Right lung (tissue), 5 donors: ENCODE results near the gene TCP11. TPM values are rescaled to one million over a fixed set of nuclear protein-coding genes. Genes with fewer than 3 reads are reported as not detected.

Experiments
- DNase-seq, 2 donors: peaks; one replicate each; pipeline ENCODE4 v3.0.0-alpha.2; 2013
- polyA plus RNA-seq, 5 donors: library from polyadenylated mRNA; unstranded; fragments of 120-200 nt; gene quantifications; one replicate each; pipeline versions ENCODE4 v1.2.1 to v1.2.3, GENCODE V29; 2013; ENCODE audit warnings: inconsistent platforms in 1 of 5, low replicate concordance in 1 of 5; ENCODE audit not compliant: insufficient read length in 5 of 5, insufficient read depth in 1 of 5

The TCP11 gene
- polyA plus RNA-seq, 5 donors = 0.63 to 1.5 (median 0.86) TPM

- no peak for DNase-seq
These were observed 47.4 kb downstream of the TCP11 start for GRCh38 chr6:35093783-35094182.

DNA sequence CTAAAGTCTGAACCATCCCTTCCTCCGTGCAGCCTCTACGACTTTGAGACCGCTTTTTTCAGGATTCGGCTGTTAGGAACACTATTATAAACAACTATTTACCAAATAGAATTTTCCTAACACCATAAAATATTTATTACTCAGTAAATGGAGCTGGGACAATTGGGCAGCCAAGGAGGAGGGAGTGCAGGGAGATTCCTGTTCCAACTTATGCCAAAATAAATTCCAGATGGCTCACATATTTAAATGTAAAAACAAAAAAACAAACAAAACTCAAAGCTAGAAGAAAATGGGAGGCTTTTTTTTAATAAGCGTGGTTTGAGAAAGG is 48.1 kb downstream of the TCP11 start:
- no peak for DNase-seq

- no peak for DNase-seq
These were observed 48.6 kb downstream of the TCP11 start for GRCh38 chr6:35092362-35093117.

DNA sequence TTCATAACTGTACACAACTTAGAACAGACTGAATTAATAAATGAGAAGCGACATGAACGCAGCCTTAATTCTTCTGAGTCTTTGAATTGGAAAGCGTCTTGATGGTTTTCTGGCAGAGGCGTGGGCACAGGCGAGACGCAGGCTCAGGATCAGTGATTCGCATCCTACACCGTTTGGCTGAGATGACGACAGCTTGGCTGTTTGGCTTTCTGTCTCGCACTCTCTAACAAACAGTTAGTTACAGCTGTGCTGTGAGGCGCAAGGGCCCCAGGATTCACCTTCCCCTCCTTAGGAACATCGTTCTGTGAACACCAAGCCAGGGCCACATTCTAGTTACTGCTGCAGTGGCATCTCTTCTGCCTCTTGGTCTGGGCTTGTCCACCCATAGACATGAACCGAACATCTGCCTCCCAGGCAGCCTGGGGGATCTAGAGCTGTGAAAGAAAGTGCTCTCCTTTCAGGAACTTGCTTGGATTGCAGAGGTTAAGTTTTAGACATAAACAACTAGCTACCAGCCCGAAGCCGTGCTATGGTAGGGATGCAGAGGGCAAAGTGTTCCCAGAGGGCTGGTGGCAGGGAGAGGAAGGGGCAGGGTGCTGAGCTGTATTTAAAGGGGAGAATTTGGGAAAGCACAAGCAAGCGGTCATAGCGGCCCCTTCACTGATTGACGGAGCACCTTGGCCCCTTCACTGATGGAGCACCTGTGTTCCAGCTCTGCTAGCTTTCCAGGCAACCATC is 49.6 kb downstream of the TCP11 start:
- DNase-seq = no peak

GRCh38 chr6:35090734-35091133 is 50.4 kb downstream of the TCP11 start:
- no peak for DNase-seq

GRCh38 chr6:35089935-35090505 is 51.1 kb downstream of the TCP11 start:
- no peak for DNase-seq

- no peak for DNase-seq
These were observed 51.8 kb downstream of the TCP11 start for GRCh38 chr6:35089216-35089934.

DNA sequence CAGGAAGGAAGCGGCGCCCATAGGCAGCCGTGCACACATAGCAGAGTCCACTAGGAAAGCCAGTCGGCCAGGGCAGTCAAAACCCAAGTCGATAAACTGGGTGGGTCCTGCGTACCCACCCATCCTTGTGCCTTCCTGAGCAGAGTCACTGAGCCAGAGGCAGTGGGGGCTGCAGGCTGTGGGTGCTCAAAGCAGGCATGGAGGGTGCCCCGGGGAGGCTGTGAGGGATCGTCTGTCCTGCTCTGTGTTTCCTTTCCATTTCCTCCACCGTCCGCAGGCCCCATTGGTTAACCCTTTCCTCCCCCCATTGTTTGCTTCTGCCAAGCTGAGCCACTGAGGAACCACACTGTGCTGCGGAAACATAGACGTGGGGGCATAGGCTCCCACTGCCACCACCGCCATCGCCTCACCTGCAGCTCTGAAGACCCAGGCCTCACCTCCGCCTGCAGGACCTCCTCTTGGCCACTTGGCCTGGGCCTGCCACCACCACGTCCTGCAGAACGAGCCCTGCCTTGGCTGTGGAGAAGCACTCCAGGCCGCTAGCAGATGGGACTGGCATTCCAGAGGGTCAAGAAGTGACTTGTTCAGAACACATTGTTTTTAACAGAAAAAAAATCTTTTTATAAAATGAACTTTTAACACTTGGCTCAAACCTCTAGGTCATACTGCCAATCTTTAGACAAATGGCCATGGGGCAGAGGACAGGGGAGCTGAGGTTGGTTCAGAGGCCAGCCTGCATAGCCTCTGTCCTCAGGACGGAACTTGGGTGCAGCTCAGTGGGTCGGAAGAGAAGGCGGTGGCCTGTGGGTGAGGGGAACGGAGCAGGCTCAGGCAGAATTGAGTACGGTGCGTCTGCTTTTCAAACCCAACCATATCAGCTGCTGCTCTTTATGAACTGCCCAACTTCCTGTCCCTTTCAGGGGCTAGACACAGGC is 52.6 kb downstream of the TCP11 start:
- DNase-seq = no peak

DNA sequence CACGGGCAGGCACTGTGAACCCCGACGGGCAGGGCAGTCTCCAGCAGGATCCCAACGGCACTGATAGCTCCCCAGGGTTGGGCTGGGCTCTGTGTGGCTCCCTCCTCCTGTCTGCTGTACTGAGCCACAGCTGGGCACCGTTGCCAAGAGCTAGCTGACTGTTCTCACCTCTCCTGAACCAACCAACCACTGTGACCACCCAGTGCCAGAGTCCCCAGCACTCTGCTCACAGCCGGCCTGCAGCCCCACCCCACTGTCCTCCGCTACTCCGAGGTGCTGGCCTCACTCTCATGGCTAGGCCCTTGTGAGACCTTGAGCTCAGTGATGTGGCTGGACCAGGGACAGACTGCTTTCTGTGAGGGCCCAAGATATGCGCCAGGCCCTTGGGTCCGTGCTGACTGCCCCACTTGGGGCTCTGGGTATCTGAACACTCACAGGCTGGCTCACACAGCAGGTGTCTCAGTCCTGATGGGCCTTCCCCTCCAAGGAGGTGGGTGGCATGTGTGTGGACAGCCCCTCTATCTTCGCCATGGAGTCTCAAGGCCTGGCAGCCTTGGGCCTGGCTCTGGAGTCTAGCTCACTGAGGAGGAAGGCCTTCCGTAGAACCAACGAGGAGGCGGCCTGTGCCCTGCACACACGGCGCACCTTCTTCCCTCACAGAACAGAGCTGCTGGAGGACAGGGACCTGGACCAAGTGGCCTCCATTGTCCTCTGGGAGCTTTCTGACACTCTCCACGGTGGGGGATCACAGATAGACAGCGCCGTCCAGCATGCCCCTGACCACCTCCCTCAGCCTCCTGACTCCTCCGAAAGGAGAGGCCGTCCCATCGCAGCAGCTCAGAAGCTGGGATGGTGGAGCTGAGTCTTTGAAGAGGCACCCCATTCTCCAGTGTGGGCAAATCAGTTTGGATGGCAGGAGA is 53.5 kb downstream of the TCP11 start:
- DNase-seq = no peak

DNA sequence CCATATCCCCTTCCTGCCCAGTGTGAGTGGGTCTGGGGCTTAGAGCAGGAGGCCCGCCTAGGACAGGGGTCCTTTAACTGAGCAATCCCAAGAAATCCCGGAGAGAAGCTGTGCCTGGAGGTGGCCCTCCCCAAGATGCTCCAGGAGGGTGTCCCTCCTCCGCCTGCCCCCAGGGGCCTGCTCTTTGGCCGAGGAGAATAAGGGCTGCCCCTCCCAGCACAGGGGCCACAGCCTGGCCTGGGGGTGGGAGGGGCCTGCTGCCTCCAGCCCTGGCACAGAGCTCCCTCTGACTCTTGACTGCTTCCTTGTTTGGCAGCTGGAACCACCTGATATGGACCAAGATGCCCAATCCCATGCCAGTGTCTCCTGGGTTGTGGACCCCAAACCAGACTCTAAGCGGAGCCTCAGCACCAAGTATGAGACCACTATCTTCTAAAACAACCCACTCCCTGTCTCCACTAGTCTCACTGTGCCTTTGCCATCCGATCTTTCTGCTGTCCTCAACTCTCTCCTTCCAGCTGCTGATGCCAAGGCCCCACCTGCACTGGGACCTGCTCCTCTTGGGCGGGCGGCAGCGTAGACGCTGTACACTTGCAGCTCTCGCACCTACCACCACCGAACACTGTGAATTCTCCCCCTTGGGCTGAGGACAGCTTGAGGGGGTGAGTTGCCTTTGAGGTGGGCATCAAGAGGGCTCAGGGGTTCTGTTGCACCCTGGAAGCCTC is 54.3 kb downstream of the TCP11 start:
- no peak for DNase-seq

GRCh38 chr6:35086282-35086632 is 54.9 kb downstream of the TCP11 start:
- DNase-seq = no peak

DNA sequence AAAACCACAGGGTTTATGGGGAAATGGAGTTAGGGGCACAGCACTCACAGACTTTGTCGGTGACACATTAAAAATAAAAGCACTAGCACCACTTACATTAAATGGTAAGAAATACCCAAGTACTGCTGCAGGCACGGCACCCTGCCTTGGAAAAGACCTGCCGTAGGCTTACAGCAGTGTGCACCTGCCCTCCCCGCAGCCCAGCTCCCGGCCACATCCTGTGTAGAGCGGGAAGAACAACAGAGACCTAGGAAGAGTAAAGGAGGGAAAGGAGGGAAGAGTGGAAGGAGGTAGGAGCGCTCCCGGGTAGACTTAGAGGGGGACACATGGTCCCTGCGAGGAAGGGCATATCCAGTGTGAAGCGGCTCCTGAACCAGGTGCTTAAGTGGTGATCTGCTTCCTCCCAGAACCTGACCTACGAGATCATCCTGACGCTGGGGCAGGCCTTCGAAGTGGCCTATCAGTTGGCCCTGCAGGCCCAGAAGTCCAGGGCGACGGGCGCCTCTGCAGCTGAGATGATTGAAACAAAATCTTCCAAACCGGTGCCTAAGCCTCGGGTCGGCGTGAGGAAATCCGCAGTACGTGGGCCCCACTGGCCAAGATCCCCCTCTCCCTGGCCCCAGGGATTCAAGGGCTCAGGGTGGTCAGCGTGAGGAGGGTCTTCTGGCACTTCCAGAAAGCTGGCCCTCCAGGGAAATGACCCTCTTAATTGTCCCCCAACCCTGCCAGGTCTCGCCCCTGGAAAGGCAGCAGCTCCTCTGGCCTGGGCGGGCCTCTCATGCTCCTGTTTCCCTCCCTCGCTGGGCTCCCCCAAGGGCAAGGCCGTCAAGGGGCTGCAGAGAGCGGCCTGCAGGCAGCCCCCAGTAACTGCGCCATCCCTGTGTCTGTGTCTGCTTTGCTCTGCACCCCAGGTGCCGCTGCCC is 55.5 kb downstream of the TCP11 start:
- DNase-seq = no peak

DNA sequence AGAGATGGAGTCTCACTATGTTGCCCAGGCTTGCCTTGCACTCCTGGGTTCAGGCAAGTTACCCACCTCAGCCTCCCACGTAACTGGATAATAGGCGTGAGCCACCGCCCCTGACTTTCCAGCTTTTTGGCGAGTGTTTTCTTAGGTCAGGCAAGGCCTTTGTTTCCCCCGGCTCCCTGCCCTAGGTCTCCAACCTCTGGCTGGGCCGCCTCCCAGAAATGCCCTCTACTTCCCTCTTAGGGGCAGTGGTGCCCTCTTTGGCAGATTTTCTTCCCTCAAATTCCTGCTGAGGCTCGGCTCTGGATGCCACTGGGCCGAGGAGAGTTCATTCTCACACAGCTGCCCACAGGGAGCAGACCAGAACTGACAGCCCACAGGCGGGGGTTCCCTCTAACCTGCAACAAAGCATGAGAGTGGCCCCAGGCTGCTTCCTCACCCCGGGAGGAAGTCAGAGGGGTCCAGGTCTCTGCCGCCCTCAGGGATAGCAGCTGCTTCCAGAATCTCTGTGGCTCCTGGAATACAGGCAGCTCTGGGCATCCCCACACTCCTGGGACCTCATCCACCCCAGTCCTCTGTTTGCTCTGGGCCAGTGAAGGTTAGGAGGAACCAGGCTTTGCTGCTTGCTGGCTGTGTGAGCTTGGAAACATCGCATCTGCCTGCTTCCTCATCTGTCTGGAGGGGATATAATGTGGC is 56.5 kb downstream of the TCP11 start:
- no peak for DNase-seq

- DNase-seq = no peak
These were observed 57.1 kb downstream of the TCP11 start for GRCh38 chr6:35084041-35084491.

DNA sequence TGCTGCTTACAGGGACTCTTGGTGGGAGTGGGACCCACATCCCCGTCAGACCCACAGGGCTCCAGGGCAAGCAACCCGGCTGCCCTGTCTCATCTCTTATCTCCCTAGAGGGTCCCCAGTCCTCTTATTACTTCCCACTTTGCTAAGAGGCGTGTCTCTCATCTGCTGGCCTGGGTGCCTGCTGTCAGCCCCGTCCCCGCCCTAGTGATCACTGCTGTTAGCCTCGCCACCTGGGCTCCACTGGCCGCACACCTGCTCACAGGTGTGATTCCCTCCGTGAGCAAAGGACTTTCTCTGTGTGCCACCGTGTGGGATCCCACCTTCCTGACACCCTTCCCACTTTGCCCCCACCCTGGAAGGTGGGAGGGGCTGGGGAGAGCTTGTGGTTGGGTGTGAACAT is 57.6 kb downstream of the TCP11 start:
- no peak for DNase-seq

- DNase-seq = no peak
These were observed 58.3 kb downstream of the TCP11 start for GRCh38 chr6:35082733-35083403.

DNA sequence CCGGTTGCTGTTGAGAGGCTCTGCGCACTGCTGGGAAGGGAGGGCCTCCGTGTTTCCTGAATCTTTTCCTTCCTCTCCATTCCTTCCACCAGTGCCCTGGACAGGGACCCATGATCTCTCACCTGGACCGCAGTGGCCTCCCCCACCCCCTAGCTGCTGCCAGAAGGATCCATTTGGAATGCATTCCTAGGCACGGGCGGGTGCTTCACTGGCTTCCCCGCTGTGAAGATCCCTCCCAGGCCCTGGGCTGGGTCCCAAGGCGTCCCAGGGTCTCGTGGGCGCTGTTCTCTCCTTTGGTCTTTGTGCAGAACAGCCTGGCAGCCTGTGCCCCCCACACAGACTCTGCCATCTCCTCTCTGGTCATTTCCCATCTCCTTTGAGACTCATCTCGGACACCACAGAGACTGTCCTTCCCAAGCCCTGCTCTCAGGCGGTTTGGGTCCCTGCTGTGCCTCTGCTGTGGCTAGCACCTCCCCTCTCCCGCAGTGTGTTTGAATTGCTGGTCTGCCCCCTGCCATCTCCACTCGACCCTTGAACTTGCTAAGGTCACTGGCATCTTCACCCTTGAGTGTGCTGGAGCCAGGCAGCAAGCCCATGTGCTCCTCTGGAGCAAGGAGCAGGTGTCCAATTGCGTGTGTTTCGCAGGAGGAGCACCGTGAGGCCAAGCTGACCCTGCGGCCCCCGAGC is 59.0 kb downstream of the TCP11 start:
- DNase-seq = no peak
